ENCODE data around the gene CFAP141. TPM values are rescaled to one million over a fixed set of nuclear protein-coding genes. Genes with fewer than 3 reads are reported as not detected.

Gene CFAP141
- total RNA-seq (not detected), polyA plus RNA-seq (not detected)
- long read RNA-seq, donor 1: 0 reads
- long read RNA-seq, donor 2: 0 reads

DNA sequence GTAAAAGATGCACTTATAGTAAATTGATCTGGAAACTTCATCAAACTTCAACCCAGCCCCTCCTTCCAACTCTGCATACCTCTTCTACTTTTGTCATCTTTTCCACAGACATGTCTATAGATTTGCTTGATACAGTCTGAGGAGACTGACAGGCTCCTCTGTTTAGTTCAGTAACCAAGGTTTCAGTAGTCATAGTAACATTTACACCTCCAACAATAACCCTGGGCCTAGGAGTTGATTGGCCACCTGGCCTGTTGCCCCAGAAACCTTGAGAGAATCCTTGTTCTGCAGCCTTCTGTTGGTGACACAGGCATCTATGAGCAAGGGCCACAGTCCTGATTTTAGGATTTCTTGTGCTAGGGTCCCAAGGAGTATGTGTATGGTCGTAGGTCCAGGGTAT, at the start of gene CFAP141:
TSS of gene CFAP141 (minus strand) at position 138 of the 400 bp plus-strand sequence. CDS start at position 112, 26 bp downstream.
- Histone ChIP-seq H3K36me3 (peaks cover 7 to 68% (median 62%) of the 10 kb centered on the region in 6 donors), H3K27ac (no peak within 1 kb of the TSS), H3K9me3 (no peaks in the 10 kb centered on the region), H3K4me1 (no peaks in the 10 kb centered on the region), H3K4me3 (no peak within 1 kb of the TSS), H3K27me3 (replicated peaks in 1 of 7) (no peaks in the 10 kb centered on the region)
- TF ChIP-seq, protein P1, sequence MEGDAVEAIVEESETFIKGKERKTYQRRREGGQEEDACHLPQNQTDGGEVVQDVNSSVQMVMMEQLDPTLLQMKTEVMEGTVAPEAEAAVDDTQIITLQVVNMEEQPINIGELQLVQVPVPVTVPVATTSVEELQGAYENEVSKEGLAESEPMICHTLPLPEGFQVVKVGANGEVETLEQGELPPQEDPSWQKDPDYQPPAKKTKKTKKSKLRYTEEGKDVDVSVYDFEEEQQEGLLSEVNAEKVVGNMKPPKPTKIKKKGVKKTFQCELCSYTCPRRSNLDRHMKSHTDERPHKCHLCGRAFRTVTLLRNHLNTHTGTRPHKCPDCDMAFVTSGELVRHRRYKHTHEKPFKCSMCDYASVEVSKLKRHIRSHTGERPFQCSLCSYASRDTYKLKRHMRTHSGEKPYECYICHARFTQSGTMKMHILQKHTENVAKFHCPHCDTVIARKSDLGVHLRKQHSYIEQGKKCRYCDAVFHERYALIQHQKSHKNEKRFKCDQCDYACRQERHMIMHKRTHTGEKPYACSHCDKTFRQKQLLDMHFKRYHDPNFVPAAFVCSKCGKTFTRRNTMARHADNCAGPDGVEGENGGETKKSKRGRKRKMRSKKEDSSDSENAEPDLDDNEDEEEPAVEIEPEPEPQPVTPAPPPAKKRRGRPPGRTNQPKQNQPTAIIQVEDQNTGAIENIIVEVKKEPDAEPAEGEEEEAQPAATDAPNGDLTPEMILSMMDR (IDR thresholded peaks at IDR 0.05 in 8 of 11, conservative IDR thresholded peaks at IDR 0.05 in 3 of 11): no peak
- peak in 1 of 3 donors; percentile 24 for TF ChIP-seq POLR2AphosphoS5 (IDR thresholded peaks at IDR 0.05)
- intact Hi-C loops (cut with DNase I; ENCODE audit: low total_unique reads): no loop called here
- WGBS, 5 donors: 81 to 94% (median 90%) methylated on average over 1 of the region's 1 CpG
- DNase-seq: no peak

DNA sequence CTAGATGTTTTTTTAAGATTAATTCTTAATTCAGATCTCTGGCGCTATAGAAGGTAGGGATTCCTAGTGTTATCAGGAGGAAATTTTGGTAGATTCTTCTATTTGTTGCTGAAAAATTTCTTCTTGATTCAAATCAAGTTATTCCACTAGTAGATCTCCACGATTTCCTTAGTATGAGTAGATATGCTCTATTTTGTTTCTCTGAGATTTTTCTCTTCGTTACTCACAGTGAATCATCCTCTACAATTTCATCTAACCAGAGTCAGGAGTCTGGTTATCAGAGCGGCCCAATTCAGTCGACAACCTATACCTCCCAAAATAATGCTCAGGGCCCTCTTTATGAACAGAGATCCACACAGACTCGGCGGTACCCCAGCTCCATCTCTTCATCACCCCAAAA, 47.5 kb upstream of the CFAP141 start:
- Histone ChIP-seq H3K9me3 (no peaks in the 10 kb centered on the region), H3K4me1 (no peaks in the 10 kb centered on the region), H3K27ac (no peak overlapping the region), H3K27me3 (replicated peaks in 1 of 7) (no peaks in the 10 kb centered on the region), H3K4me3 (no peak overlapping the region), H3K36me3 (peaks cover 24 to 100% (median 100%) of the 10 kb centered on the region in 6 donors)
- DNase-seq: no peak
- 94 to 96% (median 96%) methylated on average over 7 of the region's 7 CpGs for WGBS, 5 donors
- intact Hi-C loops (cut with DNase I; ENCODE audit: low total_unique reads): no loop called here
- TF ChIP-seq POLR2AphosphoS5 (IDR thresholded peaks at IDR 0.05) (no peak), POLR2A (IDR thresholded peaks at IDR 0.05) (no peak)
- TF ChIP-seq, protein P1 (IDR thresholded peaks at IDR 0.05 in 8 of 11, conservative IDR thresholded peaks at IDR 0.05 in 3 of 11): no peak

DNA sequence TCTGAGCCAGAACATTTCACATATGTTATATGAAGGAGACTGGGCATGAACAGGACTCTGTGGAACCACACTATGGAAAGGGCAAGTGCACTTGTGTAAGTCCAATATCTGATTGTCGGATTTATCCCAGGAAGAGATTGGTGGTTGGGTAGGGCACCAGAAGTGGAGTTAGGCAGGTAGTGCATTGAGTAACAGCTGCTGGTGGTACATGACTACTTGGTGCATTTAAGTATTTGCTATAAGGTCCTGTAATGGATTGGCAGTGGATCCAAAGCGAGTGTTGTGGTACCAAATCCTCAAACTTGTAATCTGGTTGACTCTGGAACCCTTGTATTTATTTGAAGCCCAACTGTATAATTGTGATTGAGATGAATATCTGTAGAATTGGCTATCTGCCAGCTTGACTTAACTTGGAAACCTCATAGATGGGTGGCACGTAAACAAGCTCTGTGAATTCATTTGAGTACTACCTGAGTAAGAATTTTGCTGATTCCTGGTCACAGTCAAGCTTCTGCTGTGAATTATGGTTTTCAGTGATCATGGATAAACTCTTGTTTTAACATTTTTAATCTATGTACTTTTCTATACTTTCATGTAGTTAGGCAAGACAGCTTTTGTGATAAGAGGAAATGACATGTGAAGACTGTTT, 35.7 kb upstream of the CFAP141 start:
- H3K4me3 ChIP-seq: no peak overlapping the region
- DNase-seq: no peak
- 84 to 94% (median 93%) methylated on average over 3 of the region's 3 CpGs for WGBS, 5 donors
- peaks cover 0 to 16% (median 0%) of the 10 kb centered on the region in 6 donors for H3K4me1 ChIP-seq
- no peaks in the 10 kb centered on the region for H3K27me3 ChIP-seq (replicated peaks in 1 of 7)
- TF ChIP-seq POLR2AphosphoS5 (IDR thresholded peaks at IDR 0.05): no peak
- TF ChIP-seq, protein P1 (IDR thresholded peaks at IDR 0.05 in 8 of 11, conservative IDR thresholded peaks at IDR 0.05 in 3 of 11): no peak
- TF ChIP-seq POLR2A (IDR thresholded peaks at IDR 0.05): no peak
- intact Hi-C loops (cut with DNase I; ENCODE audit: low total_unique reads): no loop called here
- no peaks in the 10 kb centered on the region for H3K9me3 ChIP-seq
- H3K27ac ChIP-seq: no peak overlapping the region
- H3K36me3 ChIP-seq: peaks cover 3 to 100% (median 91%) of the 10 kb centered on the region in 6 donors

DNA sequence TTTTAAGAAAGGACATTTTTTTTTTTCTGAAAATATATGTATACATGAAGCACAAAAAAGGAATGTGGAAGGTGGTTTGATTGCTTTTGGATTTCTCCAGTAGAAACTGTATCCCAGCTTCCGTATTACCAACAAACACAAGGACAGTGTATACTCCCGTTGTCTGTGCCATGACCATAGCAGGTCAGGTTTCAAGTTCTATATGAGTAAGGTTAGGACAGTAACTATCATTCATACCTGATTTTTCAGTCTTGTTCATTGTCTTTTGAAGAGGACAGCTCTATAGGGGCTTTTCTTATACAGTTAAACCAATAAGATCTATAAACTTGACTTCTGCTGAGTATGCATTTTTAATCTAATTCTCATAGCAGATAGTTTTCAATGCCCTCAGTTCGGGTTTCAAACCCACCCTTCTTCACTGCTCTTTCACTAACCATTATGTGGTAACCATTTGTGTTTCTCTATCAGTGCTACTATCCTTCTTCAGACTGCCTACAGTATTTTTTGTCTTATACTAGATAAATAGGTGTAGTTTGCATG, 34.2 kb upstream of the CFAP141 start:
- H3K27me3 ChIP-seq (replicated peaks in 1 of 7): no peaks in the 10 kb centered on the region
- WGBS, 5 donors: 90 to 98% (median 93%) methylated on average over 3 of the region's 3 CpGs
- no peak for TF ChIP-seq POLR2A (IDR thresholded peaks at IDR 0.05)
- TF ChIP-seq, protein P1 (IDR thresholded peaks at IDR 0.05 in 8 of 11, conservative IDR thresholded peaks at IDR 0.05 in 3 of 11): no peak
- H3K36me3 ChIP-seq: peaks cover 0 to 100% (median 91%) of the 10 kb centered on the region in 6 donors
- H3K4me1 ChIP-seq: peaks cover 0 to 16% (median 0%) of the 10 kb centered on the region in 6 donors
- no peak for DNase-seq
- H3K4me3 ChIP-seq: no peak overlapping the region
- intact Hi-C loops (cut with DNase I; ENCODE audit: low total_unique reads): no loop called here
- H3K27ac ChIP-seq: no peak overlapping the region
- no peaks in the 10 kb centered on the region for H3K9me3 ChIP-seq

Data from spleen (tissue), 13 donors.